OCI-LY7 (cell line): Measurements from ENCODE around the gene TRAPPC6A. TPM values are rescaled to one million over a fixed set of nuclear protein-coding genes. Genes with fewer than 3 reads are reported as not detected.

Experiments
- BruUV-seq: library from RNA; stranded (reverse); fragments of 400-500 nt; replicated peaks from 2 replicates; lab custom pipeline; 2021; lab: Mats Ljungman, UMichigan
- CTCF ChIA-PET: fragments of 300-600 bp; sonication (Branson Sonifier 250); formaldehyde crosslinking; loops from one replicate; lab custom pipeline; 2022; ENCODE audit warnings: antibody characterized with exemption; ENCODE audit not compliant: unreplicated experiment; lab: Charles Lee
- POLR2A ChIA-PET: fragments of 300-600 bp; sonication (Branson Sonifier 250); formaldehyde crosslinking; loops from one replicate; lab custom pipeline; 2022; ENCODE audit warnings: antibody characterized with exemption; lab: Charles Lee
- DNase-seq: peaks from one replicate; pipeline ENCODE4 v3.0.0-alpha.2; 2015; ENCODE audit warnings: low spot score
- H2AFZ ChIP-seq: fragments of 200-600 bp; sonication (generic), shearing (Covaris generic); 2 replicates; pipeline ENCODE4 v1.6.1; 2014; ENCODE audit warnings: mild to moderate bottlenecking, antibody characterized with exemption, low read length, moderate library complexity
- H3K27ac ChIP-seq: fragments of 200-600 bp; sonication (generic); 2 replicates; pipeline ENCODE4 v1.5.1; 2014; ENCODE audit warnings: mixed run types, low read depth, mild to moderate bottlenecking, moderate library complexity, low read length, inconsistent platforms; ENCODE audit not compliant: poor library complexity, severe bottlenecking
- H3K36me3 ChIP-seq: fragments of 200-600 bp; sonication (generic); 2 replicates; pipeline ENCODE4 v1.6.1; 2014; ENCODE audit warnings: mild to moderate bottlenecking, antibody characterized with exemption, low read length, moderate library complexity, mixed read lengths; ENCODE audit not compliant: insufficient read depth
- H3K4me1 ChIP-seq: fragments of 200-600 bp; sonication (generic); 2 replicates; pipeline ENCODE4 v1.5.1; 2014; ENCODE audit warnings: mild to moderate bottlenecking, low read length; ENCODE audit not compliant: insufficient read depth, poor library complexity, severe bottlenecking
- H3K4me2 ChIP-seq: fragments of 200-600 bp; sonication (generic); 2 replicates; pipeline ENCODE4 v1.6.1; 2014; ENCODE audit warnings: mild to moderate bottlenecking, low read length
- H3K4me3 ChIP-seq: fragments of 200-600 bp; sonication (generic); 2 replicates; pipeline ENCODE4 v1.5.1; 2014; ENCODE audit warnings: mild to moderate bottlenecking, low read depth, low read length; ENCODE audit not compliant: poor library complexity, severe bottlenecking
- H3K79me2 ChIP-seq: fragments of 200-600 bp; sonication (generic); 2 replicates; pipeline ENCODE4 v1.6.1; 2016; ENCODE audit warnings: low read depth, mild to moderate bottlenecking, low read length, moderate library complexity, mixed read lengths; ENCODE audit not compliant: insufficient read depth
- H3K9me2 ChIP-seq: fragments of 200-600 bp; sonication (generic); 2 replicates; pipeline ENCODE4 v1.6.1; 2016; ENCODE audit warnings: mild to moderate bottlenecking, low read length, mixed read lengths; ENCODE audit not compliant: insufficient read depth
- H3K9me3 ChIP-seq: fragments of 200-600 bp; sonication (generic); 2 replicates; pipeline ENCODE4 v1.6.1; 2014; ENCODE audit warnings: mild to moderate bottlenecking, mixed run types, low read length, mixed read lengths
- H4K20me1 ChIP-seq: fragments of 200-600 bp; sonication (generic); 2 replicates; pipeline ENCODE4 v1.6.1; 2014; ENCODE audit warnings: mild to moderate bottlenecking, antibody characterized with exemption, low read length, moderate library complexity, mixed read lengths; ENCODE audit not compliant: insufficient read depth
- EZH2phosphoT487 ChIP-seq: fragments of 200-600 bp; sonication (generic); IDR thresholded peaks from 2 replicates; pipeline ENCODE4 v1.6.1; 2018; ENCODE audit warnings: low read depth, borderline replicate concordance, mild to moderate bottlenecking, mixed run types, antibody characterized with exemption, low read length, moderate library complexity, mixed read lengths
- intact Hi-C: fragments of 100-400 bp; cut with micrococcal nuclease; formaldehyde crosslinking; loops from one replicate; pipeline ENCODE4 v1.10.0; 2022; ENCODE audit not compliant: unreplicated experiment
- total RNA-seq, 2 experiments: library from RNA; depleted of rRNA in 1 of 2; stranded (reverse); fragments of >200 nt in 1 of 2; shearing (Covaris generic) in 1 of 2; gene quantifications; 2 replicates each; pipeline ENCODE4 v1.2.3, GENCODE V29; 2014 to 2022
- TF ChIP-seq, protein P1 (sequence below): fragments of 200-600 bp; sonication (generic); conservative IDR thresholded peaks from 2 replicates; pipeline ENCODE4 v1.5.1; 2014; ENCODE audit warnings: mild to moderate bottlenecking, antibody characterized with exemption, low read length, moderate library complexity, mixed read lengths

Gene TRAPPC6A
- total RNA-seq, 2 experiments from 2014 or later, result 55.6 to 70.9 TPM

DNA sequence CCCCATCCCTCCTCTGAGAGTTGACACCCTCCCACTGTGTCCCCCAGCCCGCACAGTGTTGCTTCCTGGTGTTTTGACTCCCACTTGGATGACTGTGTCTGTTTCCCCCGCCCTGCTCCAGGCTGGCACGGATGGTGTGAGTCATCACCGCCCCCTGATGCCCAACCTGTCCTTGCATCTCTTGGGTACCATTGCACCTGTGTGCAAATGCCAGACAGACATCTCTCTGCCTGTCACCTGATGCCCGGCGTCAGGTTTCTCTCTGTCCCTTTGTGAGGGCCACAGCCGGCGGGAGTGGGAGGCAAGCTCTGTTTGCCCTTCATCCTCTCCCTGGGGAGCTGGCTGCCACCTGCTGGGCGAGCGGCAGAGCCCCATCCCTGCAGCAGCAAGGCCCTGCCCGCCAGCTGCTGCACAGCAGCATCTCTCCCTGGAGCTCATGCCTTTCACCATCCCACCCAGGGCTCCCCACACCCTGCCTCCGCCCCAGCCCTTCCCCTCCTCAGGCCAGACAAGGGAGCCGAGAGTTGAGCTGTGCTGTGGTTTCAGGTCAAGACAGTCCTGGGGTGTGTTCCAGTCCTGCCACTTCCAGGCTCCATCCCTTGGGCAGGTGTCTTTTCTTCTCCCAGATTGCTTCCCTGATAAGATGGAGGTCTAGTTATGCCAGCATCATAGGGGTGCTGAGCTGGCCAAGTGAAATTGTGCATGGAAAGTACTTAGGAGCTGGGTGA, 47.0 kb downstream of the TRAPPC6A start:
- no TSS peak for BruUV-seq
- Histone ChIP-seq H3K79me2 (peaks cover 42% of the 10 kb centered on the region), H3K4me1 (peaks cover 76% of the 10 kb centered on the region)

DNA sequence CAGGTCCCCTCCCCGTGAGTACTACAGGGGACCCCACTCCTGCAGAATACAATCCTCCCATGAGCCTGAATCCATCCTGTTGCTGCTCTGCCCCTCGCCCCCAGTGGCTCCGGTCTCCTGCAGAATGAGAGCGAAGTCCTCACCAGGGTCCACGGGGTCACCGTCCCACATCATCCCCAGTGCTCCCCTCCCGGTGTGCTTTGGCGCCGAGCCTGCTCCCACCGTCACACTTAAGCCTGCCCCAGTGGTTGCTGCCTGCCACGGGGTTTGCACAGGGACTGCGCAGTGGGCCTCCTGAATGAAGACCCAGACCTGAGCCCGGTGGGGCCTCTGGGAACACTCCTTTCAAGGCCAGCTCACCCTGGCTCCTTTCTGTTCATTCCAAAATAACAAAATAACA, 47.8 kb downstream of the TRAPPC6A start:
- H4K20me1 ChIP-seq, result no peaks in the 10 kb centered on the region
- BruUV-seq, result no TSS peak
- H2AFZ ChIP-seq, result no peak overlapping the region
- peak overlapping the region; percentile 55 for H3K4me2 ChIP-seq
- peaks cover 75% of the 10 kb centered on the region for H3K4me1 ChIP-seq
- no peaks in the 10 kb centered on the region for H3K9me2 ChIP-seq
- no peak for DNase-seq
- H3K4me3 ChIP-seq, result peak overlapping the region; percentile 9
- peaks cover 12% of the 10 kb centered on the region; the same call in 1 of the 2 replicates for H3K36me3 ChIP-seq
- ChIA-PET CTCF (no interaction called here), POLR2A (no interaction called here)
- intact Hi-C loops, result loop anchor here (2.0 kb wide), 1 partner anchor 37 kb away; the partner anchor contains the start of gene PPP1R37
- peaks cover 34% of the 10 kb centered on the region for H3K79me2 ChIP-seq
- H3K27ac ChIP-seq, result peak overlapping the region; percentile 46
- TF ChIP-seq, protein P1, sequence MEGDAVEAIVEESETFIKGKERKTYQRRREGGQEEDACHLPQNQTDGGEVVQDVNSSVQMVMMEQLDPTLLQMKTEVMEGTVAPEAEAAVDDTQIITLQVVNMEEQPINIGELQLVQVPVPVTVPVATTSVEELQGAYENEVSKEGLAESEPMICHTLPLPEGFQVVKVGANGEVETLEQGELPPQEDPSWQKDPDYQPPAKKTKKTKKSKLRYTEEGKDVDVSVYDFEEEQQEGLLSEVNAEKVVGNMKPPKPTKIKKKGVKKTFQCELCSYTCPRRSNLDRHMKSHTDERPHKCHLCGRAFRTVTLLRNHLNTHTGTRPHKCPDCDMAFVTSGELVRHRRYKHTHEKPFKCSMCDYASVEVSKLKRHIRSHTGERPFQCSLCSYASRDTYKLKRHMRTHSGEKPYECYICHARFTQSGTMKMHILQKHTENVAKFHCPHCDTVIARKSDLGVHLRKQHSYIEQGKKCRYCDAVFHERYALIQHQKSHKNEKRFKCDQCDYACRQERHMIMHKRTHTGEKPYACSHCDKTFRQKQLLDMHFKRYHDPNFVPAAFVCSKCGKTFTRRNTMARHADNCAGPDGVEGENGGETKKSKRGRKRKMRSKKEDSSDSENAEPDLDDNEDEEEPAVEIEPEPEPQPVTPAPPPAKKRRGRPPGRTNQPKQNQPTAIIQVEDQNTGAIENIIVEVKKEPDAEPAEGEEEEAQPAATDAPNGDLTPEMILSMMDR, result no peak
- no peak for TF ChIP-seq EZH2phosphoT487
- H3K9me3 ChIP-seq, result no peaks in the 10 kb centered on the region

More for the DNA sequence above, 47.0 kb downstream of the TRAPPC6A start:
- peak overlapping the region; percentile 9 for H3K4me3 ChIP-seq
- peak overlapping the region; percentile 46 for H3K27ac ChIP-seq
- intact Hi-C loops, result loop anchor here (2.0 kb wide), 1 partner anchor 38 kb away; the partner anchor contains the start of gene PPP1R37
- ChIA-PET POLR2A (interaction anchor here (0.6 kb wide), 1 partner anchor 39 kb away, joined by 4 read pairs; no protein-coding TSS in a partner anchor), CTCF (interaction anchor here (0.7 kb wide), 2 partner anchors 39 to 132 kb away, joined by 3 read pairs; partner anchors contain the start of gene PPP1R37)
- no peaks in the 10 kb centered on the region for H3K9me2 ChIP-seq
- H3K9me3 ChIP-seq, result no peaks in the 10 kb centered on the region
- TF ChIP-seq, protein P1, result peak; percentile 82
- TF ChIP-seq EZH2phosphoT487, result no peak
- no peaks in the 10 kb centered on the region for H4K20me1 ChIP-seq
- no peak overlapping the region for H2AFZ ChIP-seq
- DNase-seq, result peak; percentile 89
- H3K36me3 ChIP-seq, result peaks cover 14% of the 10 kb centered on the region; the same call in 1 of the 2 replicates
- H3K4me2 ChIP-seq, result peak overlapping the region; percentile 55

DNA sequence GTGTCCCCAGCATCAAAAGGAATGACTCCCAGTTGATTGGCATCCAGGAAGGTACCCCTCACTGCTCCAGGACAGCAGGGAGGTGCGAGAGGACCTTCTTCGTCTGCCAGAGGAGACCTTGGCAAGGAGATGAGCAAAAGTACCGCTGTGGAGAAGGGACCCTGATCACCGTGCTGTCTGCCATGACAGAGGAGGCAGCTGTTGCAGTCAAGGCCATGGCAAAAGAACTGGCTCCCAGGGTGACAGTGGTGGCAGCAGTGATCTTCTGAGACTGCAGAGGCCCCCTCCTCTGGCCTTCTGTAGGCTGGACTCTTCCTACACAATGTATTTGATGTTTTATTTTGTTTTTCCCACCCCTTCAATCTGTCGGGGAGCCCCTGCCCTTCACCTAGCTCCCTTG, 49.2 kb downstream of the TRAPPC6A start:
- ChIA-PET POLR2A (no interaction called here), CTCF (no interaction called here)
- H3K27ac ChIP-seq, result no peak overlapping the region
- intact Hi-C loops, result no loop called here
- peaks cover 27% of the 10 kb centered on the region for H3K79me2 ChIP-seq
- no peaks in the 10 kb centered on the region for H3K9me2 ChIP-seq
- H3K4me1 ChIP-seq, result peaks cover 61% of the 10 kb centered on the region
- H3K4me2 ChIP-seq, result no peak overlapping the region
- peaks cover 10% of the 10 kb centered on the region; the same call in 1 of the 2 replicates for H3K36me3 ChIP-seq
- H3K9me3 ChIP-seq, result no peaks in the 10 kb centered on the region
- H4K20me1 ChIP-seq, result peaks cover 3% of the 10 kb centered on the region; the same call in 1 of the 2 replicates
- no peak for DNase-seq
- H2AFZ ChIP-seq, result no peak overlapping the region
- BruUV-seq, result no TSS peak
- no peak overlapping the region for H3K4me3 ChIP-seq
- TF ChIP-seq, protein P1, result no peak
- TF ChIP-seq EZH2phosphoT487, result no peak
